MCF 10A (cell line): ENCODE results near the gene TWNK. TPM values are rescaled to one million over a fixed set of nuclear protein-coding genes. Genes with fewer than 3 reads are reported as not detected.

Source experiments
- BruUV-seq: library from RNA; stranded (reverse); fragments of 400-500 nt; replicated peaks from 2 replicates; lab custom pipeline; 2021; lab: Mats Ljungman, UMichigan
- CTCF ChIA-PET: fragments of 300-600 bp; sonication (Branson Sonifier 250); formaldehyde crosslinking; extraction: SDS; loops from one replicate; lab custom pipeline; 2021; ENCODE audit warnings: antibody characterized with exemption, inconsistent platforms; lab: Yijun Ruan, JAX
- POLR2A ChIA-PET: fragments of 300-600, 350-650 bp; sonication (Branson Sonifier 250); formaldehyde crosslinking; extraction: SDS; loops from one replicate; lab custom pipeline; 2020; ENCODE audit warnings: antibody characterized with exemption, inconsistent platforms; lab: Yijun Ruan, JAX
- DNase-seq: peaks from one replicate; pipeline ENCODE4 v3.0.0-alpha.2; 2018; ENCODE audit not compliant: unreplicated experiment
- H3K27ac Mint-ChIP-seq: one replicate; pipeline ENCODE4 v1.8.0; 2022; ENCODE audit warnings: mild to moderate bottlenecking, low read depth, mixed read lengths; ENCODE audit not compliant: unreplicated experiment
- H3K27me3 Mint-ChIP-seq: one replicate; pipeline ENCODE4 v1.8.0; 2022; ENCODE audit warnings: mixed read lengths; ENCODE audit not compliant: insufficient read depth, unreplicated experiment
- H3K36me3 Mint-ChIP-seq: one replicate; pipeline ENCODE4 v1.8.0; 2022; ENCODE audit warnings: mild to moderate bottlenecking, moderate library complexity, mixed read lengths; ENCODE audit not compliant: insufficient read depth, unreplicated experiment
- H3K4me1 Mint-ChIP-seq: one replicate; pipeline ENCODE4 v1.8.0; 2022; ENCODE audit warnings: mixed read lengths; ENCODE audit not compliant: insufficient read depth, unreplicated experiment
- H3K4me3 Mint-ChIP-seq: one replicate; pipeline ENCODE4 v1.8.0; 2022; ENCODE audit warnings: mild to moderate bottlenecking, moderate library complexity, mixed read lengths; ENCODE audit not compliant: unreplicated experiment
- H3K9me3 Mint-ChIP-seq: one replicate; pipeline ENCODE4 v1.8.0; 2022; ENCODE audit warnings: mixed read lengths; ENCODE audit not compliant: unreplicated experiment
- intact Hi-C: fragments of 100-400 bp; cut with micrococcal nuclease; formaldehyde crosslinking; loops from 2 replicates; pipeline ENCODE4 v1.14.1; 2022
- total RNA-seq: library from RNA; stranded (reverse); gene quantifications from 2 replicates; pipeline ENCODE4 v1.2.3, GENCODE V29; 2022
- TF ChIP-seq, protein P1 (sequence below): fragments of 200-600 bp; IDR thresholded peaks from one replicate; pipeline ENCODE4 v1.8.0; 2022; ENCODE audit warnings: antibody characterized with exemption, mild to moderate bottlenecking; ENCODE audit not compliant: unreplicated experiment

TWNK gene
- total RNA-seq, 1 experiment from 2014 or later = 27.9 TPM

DNA sequence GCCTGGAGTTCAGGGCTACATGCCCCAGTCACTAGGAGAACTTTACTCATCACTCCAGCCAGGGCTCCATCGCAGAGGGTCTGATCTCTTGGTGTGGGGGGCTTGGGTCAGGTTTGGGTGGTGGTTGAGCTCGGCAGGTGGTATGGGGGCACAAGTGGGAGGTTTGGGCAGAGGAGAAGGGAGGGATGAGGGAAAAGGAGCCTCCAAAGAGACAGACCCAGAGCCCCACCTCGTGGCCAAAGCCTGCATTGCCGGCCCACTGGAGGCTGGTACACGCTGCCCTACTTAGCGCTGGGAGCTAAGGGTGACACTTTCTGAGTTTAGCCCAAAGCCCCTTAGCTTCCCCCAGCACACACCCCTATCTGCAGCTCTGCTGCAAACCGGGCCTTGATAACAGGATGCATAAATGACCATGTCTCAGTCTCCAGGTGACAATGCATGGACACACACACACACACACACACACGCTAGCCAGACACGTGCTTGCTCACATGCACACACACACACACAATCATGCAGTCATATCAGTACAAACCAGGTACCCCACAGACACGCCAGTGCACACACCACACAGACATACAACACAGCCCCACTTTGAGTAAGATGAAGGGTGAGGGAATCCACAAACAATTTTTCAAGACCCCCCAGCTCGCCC is 27.0 kb downstream of the TWNK start:
- ChIA-PET CTCF (interaction anchor here (0.5 to 7.0 kb wide), 26 partner anchors 11 to 1089 kb away, joined by 3 to 199 read pairs (median 6); partner anchors contain the start of genes LZTS2, PDZD7 and SFXN3), POLR2A (interaction anchor here (0.5 to 2.1 kb wide), 5 partner anchors 8 to 117 kb away, joined by 3 to 26 read pairs (median 3); partner anchors contain the start of genes LZTS2, PDZD7 and SFXN3)
- TF ChIP-seq, protein P1, sequence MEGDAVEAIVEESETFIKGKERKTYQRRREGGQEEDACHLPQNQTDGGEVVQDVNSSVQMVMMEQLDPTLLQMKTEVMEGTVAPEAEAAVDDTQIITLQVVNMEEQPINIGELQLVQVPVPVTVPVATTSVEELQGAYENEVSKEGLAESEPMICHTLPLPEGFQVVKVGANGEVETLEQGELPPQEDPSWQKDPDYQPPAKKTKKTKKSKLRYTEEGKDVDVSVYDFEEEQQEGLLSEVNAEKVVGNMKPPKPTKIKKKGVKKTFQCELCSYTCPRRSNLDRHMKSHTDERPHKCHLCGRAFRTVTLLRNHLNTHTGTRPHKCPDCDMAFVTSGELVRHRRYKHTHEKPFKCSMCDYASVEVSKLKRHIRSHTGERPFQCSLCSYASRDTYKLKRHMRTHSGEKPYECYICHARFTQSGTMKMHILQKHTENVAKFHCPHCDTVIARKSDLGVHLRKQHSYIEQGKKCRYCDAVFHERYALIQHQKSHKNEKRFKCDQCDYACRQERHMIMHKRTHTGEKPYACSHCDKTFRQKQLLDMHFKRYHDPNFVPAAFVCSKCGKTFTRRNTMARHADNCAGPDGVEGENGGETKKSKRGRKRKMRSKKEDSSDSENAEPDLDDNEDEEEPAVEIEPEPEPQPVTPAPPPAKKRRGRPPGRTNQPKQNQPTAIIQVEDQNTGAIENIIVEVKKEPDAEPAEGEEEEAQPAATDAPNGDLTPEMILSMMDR = peak; percentile 95
- Mint-ChIP-seq H3K9me3 (no peaks in the 10 kb centered on the region), H3K27ac (no peak overlapping the region), H3K36me3 (no peaks in the 10 kb centered on the region), H3K4me3 (no peak overlapping the region), H3K27me3 (no peaks in the 10 kb centered on the region), H3K4me1 (peaks cover 30% of the 10 kb centered on the region)
- intact Hi-C loops = no loop called here
- no TSS peak for BruUV-seq
- DNase-seq = peak; percentile 77

DNA sequence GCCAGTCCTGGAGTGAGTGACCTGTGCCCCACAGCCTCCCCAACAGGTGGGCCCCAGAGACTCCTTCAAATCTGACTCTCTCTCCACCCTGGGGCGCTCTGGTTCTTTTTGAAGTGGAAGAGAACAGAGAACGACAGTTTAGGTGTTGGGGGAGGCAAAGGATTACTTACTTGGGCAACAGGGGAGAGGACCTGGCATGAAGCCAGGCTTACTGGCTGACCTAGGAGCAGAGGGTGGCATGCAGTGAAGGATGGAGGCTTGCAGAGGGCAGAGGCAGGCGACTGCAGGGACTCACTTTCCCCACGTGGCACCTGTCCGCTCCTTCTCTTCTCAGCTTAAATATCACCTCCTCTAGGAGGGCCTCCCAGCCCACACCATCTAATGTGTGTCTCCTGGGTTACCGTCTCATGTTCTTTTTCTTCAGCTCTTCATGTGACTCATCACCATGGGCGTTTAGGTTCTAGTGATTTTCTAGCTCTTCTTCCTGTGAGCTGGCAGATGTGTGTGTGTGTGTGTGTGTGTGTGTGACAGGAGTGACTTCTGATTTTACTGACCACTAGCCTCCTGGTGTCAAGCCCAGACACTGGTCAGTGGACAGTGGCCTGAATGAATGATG is 27.7 kb downstream of the TWNK start:
- no peak overlapping the region for H3K4me3 Mint-ChIP-seq
- peak; percentile 85 for DNase-seq
- H3K9me3 Mint-ChIP-seq = no peaks in the 10 kb centered on the region
- H3K27me3 Mint-ChIP-seq = no peaks in the 10 kb centered on the region
- H3K27ac Mint-ChIP-seq = no peak overlapping the region
- ChIA-PET POLR2A (interaction anchor here (0.5 to 2.1 kb wide), 8 partner anchors 8 to 118 kb away, joined by 3 to 26 read pairs (median 4); partner anchors contain the start of genes LZTS2, MRPL43, PDZD7 and SFXN3), CTCF (interaction anchor here (0.5 to 7.0 kb wide), 21 partner anchors 10 to 113 kb away, joined by 3 to 199 read pairs (median 6); partner anchors contain the start of genes LZTS2, PDZD7 and SFXN3)
- peaks cover 30% of the 10 kb centered on the region for H3K4me1 Mint-ChIP-seq
- intact Hi-C loops = no loop called here
- no TSS peak for BruUV-seq
- TF ChIP-seq, protein P1 = no peak
- H3K36me3 Mint-ChIP-seq = no peaks in the 10 kb centered on the region

DNA sequence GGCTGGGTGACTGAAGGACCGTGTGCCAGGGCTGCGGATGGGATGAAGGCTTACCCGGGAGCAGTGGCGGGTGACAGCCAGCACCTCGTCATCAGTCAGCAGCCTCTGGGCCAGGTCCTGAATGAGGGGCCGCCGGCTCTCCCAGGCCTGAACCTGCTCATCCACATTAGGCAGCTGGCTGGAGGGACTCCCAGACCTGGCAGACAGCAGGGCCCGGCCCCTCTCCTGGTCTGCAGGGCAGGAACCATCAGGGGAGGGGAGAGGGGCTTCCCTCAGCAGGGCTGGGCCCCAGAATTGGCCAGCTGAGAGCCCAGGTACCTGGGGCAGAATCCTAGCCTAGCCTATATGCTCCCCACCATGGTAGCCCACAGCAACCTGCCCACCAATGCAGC is 28.2 kb downstream of the TWNK start:
- CTCF ChIA-PET = interaction anchor here (0.6 to 7.0 kb wide), 11 partner anchors 9 to 112 kb away, joined by 3 to 199 read pairs (median 12); partner anchors contain the start of genes LZTS2, PDZD7 and SFXN3
- Mint-ChIP-seq H3K36me3 (no peaks in the 10 kb centered on the region), H3K4me3 (no peak overlapping the region), H3K4me1 (peaks cover 30% of the 10 kb centered on the region), H3K27me3 (no peaks in the 10 kb centered on the region), H3K9me3 (no peaks in the 10 kb centered on the region), H3K27ac (no peak overlapping the region)
- TF ChIP-seq, protein P1 = no peak
- POLR2A ChIA-PET = interaction anchor here (0.5 to 2.1 kb wide), 5 partner anchors 15 to 534 kb away, joined by 3 to 26 read pairs (median 4); partner anchors contain the start of genes LZTS2, MRPL43, PDZD7 and SFXN3
- intact Hi-C loops = no loop called here
- DNase-seq = no peak
- BruUV-seq = no TSS peak

DNA sequence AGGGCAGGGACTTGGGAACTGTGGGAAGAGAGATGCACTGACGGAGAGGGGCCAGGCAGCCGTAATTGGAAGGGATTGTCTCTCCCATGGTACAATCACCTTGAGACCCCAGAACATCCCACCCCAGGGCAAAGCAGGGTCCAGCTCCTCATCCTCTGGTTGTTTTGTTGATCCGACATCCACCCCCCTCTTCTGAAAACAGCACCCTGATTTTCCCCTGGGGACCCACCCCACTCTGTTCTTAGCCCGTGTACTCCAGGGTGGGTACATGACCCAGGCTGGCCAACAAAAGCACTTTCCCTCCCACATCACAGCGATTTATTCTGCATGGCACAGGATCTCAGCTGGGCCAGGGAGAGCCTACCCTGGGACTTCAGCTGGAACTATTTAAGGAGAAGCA is 29.5 kb downstream of the TWNK start:
- H3K9me3 Mint-ChIP-seq = no peaks in the 10 kb centered on the region
- no peaks in the 10 kb centered on the region for H3K36me3 Mint-ChIP-seq
- H3K4me3 Mint-ChIP-seq = no peak overlapping the region
- intact Hi-C loops = no loop called here
- peaks cover 30% of the 10 kb centered on the region for H3K4me1 Mint-ChIP-seq
- H3K27ac Mint-ChIP-seq = peak overlapping the region; percentile 18
- DNase-seq = no peak
- ChIA-PET CTCF (interaction anchor here (0.6 to 7.0 kb wide), 8 partner anchors 11 to 1034 kb away, joined by 3 to 199 read pairs (median 22); partner anchors contain the start of genes LZTS2, PDZD7 and SFXN3), POLR2A (interaction anchor here (1.0 to 2.1 kb wide), 2 partner anchors 15 to 17 kb away, joined by 5 to 8 read pairs; partner anchors contain the start of gene LZTS2)
- TF ChIP-seq, protein P1 = no peak
- no peaks in the 10 kb centered on the region for H3K27me3 Mint-ChIP-seq
- no TSS peak for BruUV-seq
